Colon (tissue), 2 donors: ENCODE measurements around the gene SDF4.
"Not testable (repeated sequence)": the region's sequence is repeated elsewhere in the genome, so short reads cannot be mapped to it uniquely, and the experiment has no call there.

ENCODE experiments used
- FAIRE-seq: peaks from 2 replicates; lab custom pipeline; 2012; peaks lifted over from hg19 to GRCh38; lab: Jason Lieb, UNC
- donor health status: control.
- donor health status: control.

The SDF4 gene

DNA sequence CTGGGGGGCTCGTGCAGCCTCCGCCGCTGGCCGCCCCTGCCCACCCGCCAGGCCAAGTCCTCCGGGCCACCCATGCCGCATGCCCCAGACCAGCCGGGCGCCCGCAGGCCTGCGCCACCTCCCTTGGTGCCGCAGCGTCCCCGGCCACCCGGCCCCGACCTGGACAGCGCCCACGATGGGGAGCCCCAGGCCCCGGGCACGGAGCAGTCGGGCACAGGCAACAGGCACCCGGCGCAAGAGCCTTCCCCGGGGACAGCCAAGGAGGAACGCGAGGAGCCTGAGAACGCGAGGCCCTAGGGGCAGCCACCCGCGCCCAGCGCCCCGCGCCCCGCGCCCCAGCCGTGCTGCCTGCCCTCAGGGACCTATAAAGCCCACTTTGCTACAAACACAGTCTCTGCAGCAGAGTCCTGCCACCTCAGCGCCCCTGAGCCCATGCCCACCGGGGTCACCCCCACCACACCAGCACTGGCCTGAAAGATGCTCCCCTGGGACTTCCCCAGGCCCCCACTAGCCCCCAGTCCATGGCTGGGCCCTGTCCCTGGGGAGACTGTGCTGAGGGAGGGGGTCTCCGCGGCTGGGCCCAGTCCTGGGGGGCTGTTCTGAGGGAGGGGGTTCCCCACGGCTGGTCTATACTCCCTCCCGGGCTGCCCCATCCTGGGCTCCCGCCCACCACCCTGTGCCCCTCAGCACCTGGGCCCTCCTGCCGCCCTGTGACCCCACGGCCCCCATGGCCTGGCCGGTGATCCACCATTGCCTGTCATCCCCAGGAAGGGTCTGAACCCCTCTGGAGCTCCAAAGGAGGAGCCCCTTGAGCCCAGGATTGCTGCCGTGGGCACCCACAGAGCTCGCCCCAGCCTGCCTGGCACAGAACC is 34.0 kb downstream of the SDF4 start:
- FAIRE-seq, result no peak

DNA sequence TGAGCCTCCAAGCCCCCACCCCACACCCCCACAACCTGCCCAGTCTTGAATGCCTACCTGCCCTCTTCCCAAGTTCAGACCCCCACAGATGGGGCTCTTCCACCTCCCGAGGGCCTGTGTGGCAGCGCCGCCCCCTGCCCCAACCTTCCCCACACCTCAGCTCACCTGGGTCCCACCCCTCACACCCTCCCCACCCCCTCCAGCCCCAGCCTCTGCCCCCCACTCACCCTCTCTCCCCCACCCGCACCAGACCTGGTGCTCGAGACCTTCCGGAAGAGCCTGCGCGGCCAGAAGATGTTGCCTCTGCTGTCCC is 34.7 kb downstream of the SDF4 start:
- no peak for FAIRE-seq

DNA sequence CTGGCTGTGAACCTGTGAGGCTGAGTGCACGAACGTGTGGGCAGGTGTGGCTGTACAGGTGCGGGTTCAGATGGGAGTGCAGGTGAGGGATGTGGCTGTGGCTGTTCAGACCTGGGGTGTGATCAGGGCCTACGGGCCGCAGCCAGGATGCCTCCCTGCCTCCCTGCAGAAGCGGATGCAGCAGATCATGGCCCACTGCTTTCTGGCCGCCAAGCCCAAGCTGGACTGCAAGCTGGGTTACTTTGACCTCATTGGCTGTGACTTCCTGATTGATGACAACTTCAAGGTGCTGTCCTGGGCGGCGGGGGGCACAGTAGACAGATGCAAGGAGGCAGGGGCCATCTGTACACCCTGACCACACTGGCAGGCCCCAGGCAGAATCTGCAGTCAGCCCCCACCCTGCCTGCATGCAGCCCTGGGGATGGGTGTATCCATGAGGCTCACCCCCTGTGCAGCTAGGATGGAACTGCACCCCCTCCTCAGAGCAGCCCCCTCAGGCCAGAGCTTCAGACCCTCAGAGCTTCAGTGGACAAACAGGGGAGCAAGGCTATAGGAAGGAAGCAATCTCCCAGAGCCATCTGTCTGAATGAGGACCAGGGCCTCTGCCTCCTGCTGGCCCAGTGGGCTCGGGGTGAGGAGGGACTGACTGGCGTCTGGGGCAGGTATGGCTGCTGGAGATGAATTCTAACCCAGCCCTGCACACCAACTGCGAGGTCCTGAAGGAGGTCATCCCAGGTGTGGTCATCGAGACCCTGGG is 35.2 kb downstream of the SDF4 start:
- no peak for FAIRE-seq

- FAIRE-seq, result not testable (repeated sequence)
Measured at GRCh38 chr1:1195726-1196125, 36.1 kb downstream of the SDF4 start.

DNA sequence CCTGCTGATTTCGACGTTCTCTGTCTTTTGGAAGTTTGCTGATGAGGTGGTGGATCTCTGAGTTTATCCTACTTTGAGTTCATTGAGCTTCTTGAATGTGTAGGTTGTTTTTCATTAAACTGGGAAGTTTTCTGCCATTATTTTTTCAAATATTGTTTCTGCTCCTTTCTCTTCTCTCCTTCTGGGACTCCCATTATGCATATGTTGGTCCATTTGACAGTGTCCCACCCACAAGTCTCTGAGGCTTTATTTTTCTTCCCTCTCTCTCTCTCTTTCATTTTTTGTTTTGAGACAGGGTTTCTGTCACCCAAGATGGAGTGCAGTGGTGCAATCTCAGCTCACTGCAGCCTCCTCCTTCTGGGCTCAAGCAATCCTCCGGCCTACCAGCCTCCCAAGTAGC is 37.1 kb downstream of the SDF4 start:
- no peak for FAIRE-seq

DNA sequence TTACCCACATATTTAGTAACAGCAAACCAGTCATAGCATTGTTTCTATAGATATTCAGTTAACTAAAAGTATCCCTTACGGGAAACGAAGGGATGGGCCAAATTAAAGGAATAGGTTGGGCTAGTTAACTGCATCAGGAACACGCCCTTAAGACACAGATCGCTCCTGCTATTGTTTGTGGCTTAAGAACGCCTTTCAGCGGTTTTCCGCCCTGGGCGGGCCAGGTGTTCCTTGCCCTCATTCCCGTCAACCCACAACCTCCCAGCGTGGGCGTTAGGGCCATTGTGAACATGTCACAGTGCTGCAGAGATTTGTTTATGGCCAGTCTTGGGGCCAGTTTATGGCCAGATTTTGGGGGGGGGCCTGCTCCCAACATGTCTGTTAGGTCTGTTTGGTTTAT is 40.1 kb downstream of the SDF4 start:
- no peak for FAIRE-seq

GRCh38 chr1:1189111-1189510 is 42.7 kb downstream of the SDF4 start:
- no peak for FAIRE-seq

DNA sequence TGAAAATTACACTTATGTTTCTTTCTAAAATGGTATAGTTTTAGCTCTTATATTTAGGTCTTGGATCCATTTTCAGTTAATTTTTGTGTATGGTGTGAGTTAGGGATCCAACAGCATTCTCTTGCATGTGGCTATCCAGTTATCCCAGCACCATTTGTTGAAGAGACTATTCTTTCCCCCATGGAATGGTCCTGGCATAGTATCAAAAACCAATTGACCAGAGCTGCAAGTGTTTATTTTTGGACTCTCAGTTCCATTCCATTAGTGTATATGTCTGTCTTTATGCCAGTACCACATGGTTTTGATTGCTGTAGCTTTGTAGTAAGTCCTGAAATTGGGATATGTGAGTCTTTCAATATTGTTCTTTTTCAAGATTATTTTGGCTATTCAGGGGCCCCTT is 43.9 kb downstream of the SDF4 start:
- no peak for FAIRE-seq

DNA sequence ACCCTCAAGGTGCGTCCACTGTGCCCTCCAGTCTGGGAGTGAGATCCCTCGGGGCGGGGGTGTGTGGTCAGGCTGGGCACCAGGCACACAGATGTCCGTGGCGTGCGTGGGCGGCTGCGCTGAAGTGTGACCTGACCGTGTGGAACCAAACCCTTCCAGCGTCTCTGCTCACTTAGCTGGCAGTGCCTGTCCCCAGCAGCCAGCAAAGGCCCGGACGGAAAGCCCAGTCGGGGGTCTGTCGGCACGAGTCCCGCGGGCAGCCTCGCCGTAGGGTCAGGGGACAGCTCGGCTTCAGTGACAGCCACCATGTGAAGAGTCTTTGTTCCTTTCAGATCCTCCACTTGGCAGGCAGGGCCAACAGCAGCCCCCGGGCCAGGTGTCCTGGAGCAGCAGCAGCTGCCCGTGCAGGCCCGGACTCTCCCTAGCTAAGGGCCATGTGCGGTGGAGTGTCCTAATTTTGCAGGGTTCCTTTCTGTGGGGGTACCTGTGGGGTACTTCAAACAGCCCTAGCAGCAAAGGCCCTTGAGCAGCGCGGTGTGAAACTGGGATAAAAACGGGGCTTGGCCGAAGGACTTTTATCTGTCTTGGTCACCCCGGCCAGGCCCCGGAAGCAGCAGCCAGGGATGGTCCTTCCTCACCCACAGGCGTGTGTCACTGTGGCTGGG is 46.6 kb downstream of the SDF4 start:
- FAIRE-seq, result no peak

DNA sequence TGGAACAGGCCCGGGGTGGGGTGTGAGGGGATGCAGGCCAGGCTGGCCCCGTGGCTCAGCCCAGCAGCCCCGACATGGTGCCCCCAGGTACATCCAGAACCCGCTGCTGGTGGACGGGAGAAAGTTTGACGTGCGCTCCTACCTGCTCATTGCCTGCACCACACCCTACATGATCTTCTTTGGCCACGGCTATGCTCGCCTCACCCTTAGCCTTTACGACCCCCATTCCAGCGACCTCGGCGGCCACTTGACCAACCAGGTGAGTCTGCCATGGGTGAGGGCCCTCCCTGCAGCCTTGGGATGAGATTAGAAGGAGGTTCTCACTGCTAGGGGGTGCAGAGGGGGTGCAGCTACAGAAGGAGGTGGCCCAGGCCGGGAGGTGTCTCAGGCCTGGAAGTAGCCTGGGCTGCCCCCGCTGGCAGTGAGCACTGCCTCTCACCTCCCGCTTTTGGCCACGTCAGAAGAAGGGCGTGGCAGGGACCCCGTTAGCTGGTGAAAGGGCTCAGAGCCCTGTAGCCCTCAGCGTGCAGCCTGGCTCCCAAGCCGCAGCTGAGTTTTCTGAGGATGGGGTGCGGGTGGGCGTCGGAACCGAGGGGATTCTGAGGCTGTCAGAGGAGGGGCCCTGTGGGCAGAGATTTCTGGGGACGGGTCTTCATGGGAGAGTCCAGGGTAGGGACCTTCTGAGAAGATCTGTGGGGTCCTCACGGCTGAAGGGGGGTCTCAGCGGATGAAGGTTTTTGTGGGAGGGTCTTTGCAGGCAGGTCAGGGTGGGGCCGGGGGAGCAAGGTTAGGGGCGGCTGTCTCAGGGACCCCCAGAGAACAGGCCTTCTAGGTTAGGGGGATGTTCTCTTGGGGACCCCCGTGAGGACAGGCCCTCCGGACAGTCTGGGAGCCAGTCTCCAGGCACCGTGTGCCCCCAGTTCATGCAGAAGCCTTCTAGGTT is 47.7 kb downstream of the SDF4 start:
- FAIRE-seq, result no peak

DNA sequence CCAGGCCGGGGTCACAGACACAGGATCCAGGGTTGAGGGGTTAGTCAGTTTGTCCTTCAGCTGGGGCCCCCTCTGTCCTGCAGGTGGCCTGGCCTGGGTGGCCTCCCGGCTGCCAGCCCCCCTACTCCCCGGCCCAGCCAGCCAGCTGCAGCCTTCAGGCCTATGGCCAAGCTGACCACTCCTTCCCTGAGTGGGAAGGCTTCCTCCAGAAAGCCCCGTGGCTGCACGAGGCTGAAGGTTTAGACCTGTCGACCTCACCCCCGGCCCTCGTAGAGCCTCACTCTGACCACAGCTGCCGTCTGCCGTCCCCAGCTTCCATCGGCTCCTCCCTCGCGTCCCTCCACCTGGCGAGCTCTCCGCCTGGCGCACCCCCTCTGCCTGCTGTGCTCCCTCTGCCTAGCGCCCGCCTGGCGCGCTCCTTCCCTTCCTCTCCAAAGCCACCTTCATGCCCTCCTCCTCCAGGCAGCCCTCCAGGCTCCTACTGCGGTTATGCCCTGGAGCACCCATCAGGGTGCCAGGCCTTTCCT is 48.5 kb downstream of the SDF4 start:
- FAIRE-seq, result no peak

DNA sequence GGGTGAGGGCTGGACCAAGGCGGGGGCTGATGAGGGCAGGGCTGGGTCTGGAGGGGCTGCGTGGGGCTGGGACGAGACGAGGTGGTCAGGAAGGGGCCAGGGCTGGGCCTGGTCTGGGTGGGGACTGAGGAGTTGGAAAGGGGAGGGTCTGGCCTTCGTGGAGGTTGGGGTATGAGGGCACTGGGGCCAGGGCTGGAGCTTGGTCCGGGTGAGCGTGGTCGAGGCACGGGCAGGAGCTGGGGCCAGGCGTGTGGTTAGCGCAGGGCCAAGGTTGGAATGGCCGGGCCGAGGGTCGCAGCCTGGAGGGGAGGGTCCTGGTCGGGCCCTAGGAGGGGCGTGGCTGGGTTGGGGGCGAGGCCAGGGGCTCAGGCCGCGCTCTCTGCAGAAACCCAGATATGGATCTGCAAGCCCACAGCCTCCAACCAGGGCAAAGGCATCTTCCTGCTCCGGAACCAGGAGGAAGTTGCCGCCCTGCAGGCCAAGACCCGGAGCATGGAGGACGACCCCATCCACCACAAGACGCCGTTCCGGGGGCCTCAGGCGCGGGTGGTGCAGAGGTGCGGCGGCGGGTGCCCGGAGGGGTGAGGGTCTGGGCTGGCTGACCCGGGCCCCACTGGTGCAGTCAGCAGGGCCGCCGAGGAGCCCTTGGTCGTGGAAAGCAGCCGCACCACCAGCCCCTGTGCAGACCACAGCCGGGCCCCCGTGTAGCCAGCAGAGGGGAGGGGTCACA is 49.1 kb downstream of the SDF4 start:
- no peak for FAIRE-seq

GRCh38 chr1:1181938-1182410 is 49.8 kb downstream of the SDF4 start:
- FAIRE-seq, result no peak

DNA sequence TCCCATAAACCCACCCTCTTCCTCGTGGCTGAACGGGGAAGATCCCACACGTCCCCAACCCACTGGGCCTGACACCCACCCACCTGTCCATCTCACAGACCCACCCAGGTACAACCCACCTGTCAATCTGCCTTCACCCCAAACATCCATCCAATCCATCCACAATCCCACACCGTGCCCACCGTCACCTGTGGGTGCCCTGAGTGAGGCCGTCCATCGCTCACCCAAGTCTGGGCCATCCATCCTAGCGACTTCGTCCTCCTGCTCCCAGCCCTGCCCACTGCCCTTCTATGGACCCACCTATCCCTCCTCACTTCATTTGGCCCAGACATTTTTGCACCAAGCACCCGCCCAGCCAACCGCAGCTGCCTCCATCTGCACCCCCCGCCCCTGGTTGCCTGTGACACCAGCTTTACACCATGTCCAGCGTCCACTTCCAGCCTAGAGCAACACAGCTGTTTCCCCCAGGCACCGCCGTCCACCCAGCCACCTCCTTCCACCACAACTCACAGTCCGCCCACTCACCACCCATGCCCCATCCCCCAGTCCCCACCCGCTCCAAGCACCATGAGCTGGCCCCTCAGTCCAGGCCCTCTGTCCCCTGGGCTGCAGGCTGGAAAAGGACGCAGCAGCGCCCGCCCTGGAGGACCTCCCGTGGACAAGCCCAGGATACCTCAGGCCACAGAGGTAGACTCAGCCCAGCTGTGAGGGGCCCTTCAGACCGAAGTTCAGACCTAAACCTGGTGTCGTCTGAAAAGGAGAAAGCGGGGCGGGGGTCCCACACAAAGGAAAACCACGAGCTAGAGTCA is 50.5 kb downstream of the SDF4 start:
- FAIRE-seq, result no peak

GRCh38 chr1:1179983-1180861 is 51.6 kb downstream of the SDF4 start:
- no peak for FAIRE-seq

- FAIRE-seq, result no peak
Measured at GRCh38 chr1:1179346-1179982, 52.3 kb downstream of the SDF4 start.

DNA sequence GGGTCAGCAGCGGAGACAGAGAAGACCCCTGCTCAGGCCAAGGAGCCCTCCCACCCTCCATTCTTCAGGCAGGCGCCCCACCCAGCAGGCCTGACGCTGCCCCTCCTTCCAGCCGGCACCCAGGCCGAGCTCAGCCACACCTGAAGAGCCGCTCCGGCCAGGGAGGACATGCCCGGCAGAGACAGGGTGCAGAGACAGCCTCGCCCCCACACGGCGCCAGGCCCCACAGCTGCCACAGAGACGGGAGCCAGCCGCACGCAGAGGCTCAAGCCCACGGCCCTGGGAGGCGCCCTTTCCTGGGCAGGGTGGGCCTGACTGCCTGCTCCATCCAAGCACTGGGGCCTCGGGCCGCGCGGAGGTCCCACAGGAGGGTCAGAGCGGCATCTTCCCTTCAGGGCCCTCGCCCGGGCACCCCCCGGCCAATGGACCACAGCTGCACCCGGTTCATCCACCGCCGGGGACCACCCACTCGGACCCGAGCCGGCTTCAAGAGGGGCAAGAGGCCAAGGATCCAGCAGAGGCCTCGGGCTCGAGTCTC is 52.9 kb downstream of the SDF4 start:
- no peak for FAIRE-seq
